GM21367 (cell line): ENCODE measurements around the gene OR4C46.
"Not testable (repeated sequence)": the region's sequence is repeated elsewhere in the genome, so short reads cannot be mapped to it uniquely, and the experiment has no call there.

ENCODE experiments used
- ATAC-seq: cut with Tn5 transposase; IDR thresholded peaks from one replicate; pipeline ENCODE4 v1.9.1; 2021; ENCODE audit not compliant: unreplicated experiment

Gene OR4C46

GRCh38 chr11:54603898-54604297 is at the start of gene OR4C46:
OR4C46 (minus strand) TSS chr11:54603998; CDS start chr11:54603998, 0 bp downstream.
- no peak for ATAC-seq

GRCh38 chr11:54645606-54646005 is 41.8 kb upstream of the OR4C46 start:
- ATAC-seq, result not testable (repeated sequence)

GRCh38 chr11:54561439-54561838 is 42.4 kb downstream of the OR4C46 start:
- not testable (repeated sequence) for ATAC-seq

GRCh38 chr11:54558919-54559318 is 44.9 kb downstream of the OR4C46 start:
- ATAC-seq, result no peak

GRCh38 chr11:54558407-54558806 is 45.4 kb downstream of the OR4C46 start:
- no peak for ATAC-seq
